Cardiac muscle cell (in vitro differentiated cells and primary cell): ENCODE measurements around the gene TMEM9. TPM values are rescaled to one million over a fixed set of nuclear protein-coding genes. Genes with fewer than 3 reads are reported as not detected.
A peak's percentile ranks its signal among the peaks of the same experiment; 100 is the strongest.

Experiments used
- DNase-seq, 2 donors: peaks; one replicate each; pipeline versions ENCODE4 v3.0.0 to v3.0.0-alpha.2; 2010 to 2017; ENCODE audit warnings: low read depth in 1 of 2, low spot score in 1 of 2
- H3K27ac ChIP-seq: fragments of 200-600 bp; sonication (generic); 2 replicates; pipeline ENCODE4 v1.5.1; 2016
- H3K27me3 ChIP-seq: fragments of 200-600 bp; sonication (generic); 2 replicates; pipeline ENCODE4 v1.6.0; 2016; ENCODE audit warnings: control low read depth
- H3K36me3 ChIP-seq: fragments of 200-600 bp; sonication (generic); 2 replicates; pipeline ENCODE4 v1.5.1; 2016; ENCODE audit warnings: control low read depth
- H3K4me1 ChIP-seq: fragments of 200-600 bp; sonication (generic); 2 replicates; pipeline ENCODE4 v1.8.1; 2017; ENCODE audit warnings: low read depth, mild to moderate bottlenecking, mixed run types
- H3K4me3 ChIP-seq: fragments of 200-600 bp; sonication (generic); 2 replicates; pipeline ENCODE4 v1.5.1; 2016; ENCODE audit warnings: mild to moderate bottlenecking
- H3K9me3 ChIP-seq: fragments of 200-600 bp; sonication (generic); 2 replicates; pipeline ENCODE4 v1.5.1; 2017; ENCODE audit warnings: low read depth, mild to moderate bottlenecking, control low read depth
- polyA plus RNA-seq: library from polyadenylated mRNA; unstranded; fragments of >200 nt; fragmentation: Nextera tagmentation; extraction: Ambion mirVana; gene quantifications from 2 replicates; pipeline ENCODE4 v1.2.1, GENCODE V29; 2016
- total RNA-seq: library from RNA; depleted of rRNA; stranded (reverse); fragments of >200 nt; gene quantifications from 2 replicates; pipeline ENCODE4 v1.2.3, GENCODE V29; 2016
- TF ChIP-seq, protein P1 (sequence below): IDR thresholded peaks from 2 replicates; pipeline ENCODE4 v1.5.1; 2012; ENCODE audit warnings: low read depth, mild to moderate bottlenecking, low read length

Gene TMEM9
- total and polyA plus RNA-seq, 2 experiments from 2014 or later: 171 to 215 TPM

DNA sequence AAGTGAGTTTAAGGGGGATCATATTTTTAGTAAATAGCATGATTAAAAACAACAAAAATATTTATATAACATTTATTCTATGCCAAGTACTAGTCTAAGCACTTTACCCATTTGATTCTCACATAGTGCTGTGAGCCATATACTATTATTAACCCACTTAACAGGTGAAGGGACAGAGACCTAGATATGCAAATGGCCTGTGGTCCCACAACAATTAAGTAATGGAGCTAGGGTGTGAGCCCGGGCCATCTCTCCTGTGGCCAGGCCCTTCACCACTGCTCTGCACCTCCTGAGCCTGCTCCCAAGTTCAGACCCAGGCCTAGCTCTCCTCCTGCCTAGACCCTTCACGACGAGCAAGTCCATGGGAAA, 27.8 kb downstream of the TMEM9 start:
- no peaks in the 10 kb centered on the region for H3K36me3 ChIP-seq
- H3K9me3 ChIP-seq: no peaks in the 10 kb centered on the region
- TF ChIP-seq, protein P1, sequence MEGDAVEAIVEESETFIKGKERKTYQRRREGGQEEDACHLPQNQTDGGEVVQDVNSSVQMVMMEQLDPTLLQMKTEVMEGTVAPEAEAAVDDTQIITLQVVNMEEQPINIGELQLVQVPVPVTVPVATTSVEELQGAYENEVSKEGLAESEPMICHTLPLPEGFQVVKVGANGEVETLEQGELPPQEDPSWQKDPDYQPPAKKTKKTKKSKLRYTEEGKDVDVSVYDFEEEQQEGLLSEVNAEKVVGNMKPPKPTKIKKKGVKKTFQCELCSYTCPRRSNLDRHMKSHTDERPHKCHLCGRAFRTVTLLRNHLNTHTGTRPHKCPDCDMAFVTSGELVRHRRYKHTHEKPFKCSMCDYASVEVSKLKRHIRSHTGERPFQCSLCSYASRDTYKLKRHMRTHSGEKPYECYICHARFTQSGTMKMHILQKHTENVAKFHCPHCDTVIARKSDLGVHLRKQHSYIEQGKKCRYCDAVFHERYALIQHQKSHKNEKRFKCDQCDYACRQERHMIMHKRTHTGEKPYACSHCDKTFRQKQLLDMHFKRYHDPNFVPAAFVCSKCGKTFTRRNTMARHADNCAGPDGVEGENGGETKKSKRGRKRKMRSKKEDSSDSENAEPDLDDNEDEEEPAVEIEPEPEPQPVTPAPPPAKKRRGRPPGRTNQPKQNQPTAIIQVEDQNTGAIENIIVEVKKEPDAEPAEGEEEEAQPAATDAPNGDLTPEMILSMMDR: no peak
- peaks cover 11% of the 10 kb centered on the region for H3K4me1 ChIP-seq
- H3K4me3 ChIP-seq: no peak overlapping the region
- DNase-seq: no peak
- no peak overlapping the region for H3K27ac ChIP-seq
- peaks cover 21% of the 10 kb centered on the region for H3K27me3 ChIP-seq

DNA sequence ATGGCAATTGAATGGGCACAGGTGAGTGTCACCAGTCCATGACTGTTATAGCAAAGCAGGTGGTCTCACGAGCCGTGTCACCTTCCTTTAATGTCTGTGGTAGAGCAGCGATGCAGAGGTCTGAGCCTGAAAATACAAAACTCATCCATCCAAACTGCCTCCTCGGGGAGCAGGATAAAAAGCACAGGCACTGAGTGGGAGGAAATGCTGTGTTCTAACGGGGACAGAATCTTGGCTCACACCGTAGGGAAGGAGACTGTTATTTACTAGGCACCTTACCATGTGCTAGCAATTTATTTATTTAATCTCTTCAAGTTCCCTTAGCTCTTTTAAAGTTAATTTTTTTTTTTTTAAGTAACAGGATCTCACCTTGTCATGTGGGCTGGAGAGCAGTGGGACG, 28.5 kb downstream of the TMEM9 start:
- H3K27ac ChIP-seq: no peak overlapping the region
- TF ChIP-seq, protein P1: no peak
- H3K4me3 ChIP-seq: no peak overlapping the region
- H3K27me3 ChIP-seq: peaks cover 21% of the 10 kb centered on the region
- H3K4me1 ChIP-seq: peaks cover 11% of the 10 kb centered on the region
- peak in 1 of 2 donors; percentile 14 for DNase-seq
- no peaks in the 10 kb centered on the region for H3K36me3 ChIP-seq
- no peaks in the 10 kb centered on the region for H3K9me3 ChIP-seq

DNA sequence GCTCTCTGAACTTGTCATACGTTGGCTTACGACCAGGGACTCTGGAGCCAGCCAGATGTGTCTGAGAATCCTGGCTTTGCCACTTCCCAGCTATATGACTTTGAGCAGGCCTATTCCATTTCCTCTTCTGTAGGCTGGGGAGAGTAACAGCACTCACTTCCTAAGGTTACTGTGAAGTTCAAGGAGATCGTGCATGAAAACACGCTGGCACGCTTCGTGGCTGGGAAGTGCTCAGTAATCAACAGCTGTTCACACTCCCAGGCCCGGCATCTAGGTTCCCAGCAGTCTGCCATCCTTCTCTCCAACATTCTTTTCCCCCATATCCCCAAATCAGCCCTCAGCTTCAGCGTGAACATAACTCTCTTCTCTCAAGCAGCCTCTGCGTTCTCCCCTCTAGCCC, 29.3 kb downstream of the TMEM9 start:
- no peak overlapping the region for H3K27ac ChIP-seq
- DNase-seq: peak in 1 of 2 donors; percentile 13
- peaks cover 21% of the 10 kb centered on the region for H3K27me3 ChIP-seq
- no peaks in the 10 kb centered on the region for H3K9me3 ChIP-seq
- H3K4me3 ChIP-seq: no peak overlapping the region
- TF ChIP-seq, protein P1: no peak
- H3K36me3 ChIP-seq: no peaks in the 10 kb centered on the region
- peaks cover 11% of the 10 kb centered on the region for H3K4me1 ChIP-seq

DNA sequence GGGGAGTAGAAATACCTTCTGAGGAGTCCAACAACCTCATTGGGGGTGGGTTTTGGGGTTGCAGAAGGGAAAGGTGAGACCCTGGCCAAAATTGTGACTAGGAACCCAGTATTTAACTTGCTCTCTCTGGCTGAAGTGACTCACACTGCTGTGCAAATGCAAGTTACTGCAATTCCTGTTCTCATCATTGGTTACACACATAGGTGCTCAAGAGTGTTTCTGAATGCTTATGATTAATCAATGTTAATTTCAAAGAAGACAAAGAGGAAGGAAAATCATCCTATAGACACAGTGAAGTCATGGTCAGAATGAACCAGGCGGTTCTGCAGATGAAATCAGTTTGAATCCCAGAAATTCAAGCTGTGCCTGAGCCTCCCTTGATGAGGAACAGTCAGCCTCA, 30.4 kb downstream of the TMEM9 start:
- Histone ChIP-seq H3K4me1 (peaks cover 11% of the 10 kb centered on the region), H3K4me3 (no peak overlapping the region), H3K27me3 (peaks cover 21% of the 10 kb centered on the region), H3K36me3 (no peaks in the 10 kb centered on the region), H3K9me3 (no peaks in the 10 kb centered on the region), H3K27ac (no peak overlapping the region)
- TF ChIP-seq, protein P1: no peak
- no peak for DNase-seq

DNA sequence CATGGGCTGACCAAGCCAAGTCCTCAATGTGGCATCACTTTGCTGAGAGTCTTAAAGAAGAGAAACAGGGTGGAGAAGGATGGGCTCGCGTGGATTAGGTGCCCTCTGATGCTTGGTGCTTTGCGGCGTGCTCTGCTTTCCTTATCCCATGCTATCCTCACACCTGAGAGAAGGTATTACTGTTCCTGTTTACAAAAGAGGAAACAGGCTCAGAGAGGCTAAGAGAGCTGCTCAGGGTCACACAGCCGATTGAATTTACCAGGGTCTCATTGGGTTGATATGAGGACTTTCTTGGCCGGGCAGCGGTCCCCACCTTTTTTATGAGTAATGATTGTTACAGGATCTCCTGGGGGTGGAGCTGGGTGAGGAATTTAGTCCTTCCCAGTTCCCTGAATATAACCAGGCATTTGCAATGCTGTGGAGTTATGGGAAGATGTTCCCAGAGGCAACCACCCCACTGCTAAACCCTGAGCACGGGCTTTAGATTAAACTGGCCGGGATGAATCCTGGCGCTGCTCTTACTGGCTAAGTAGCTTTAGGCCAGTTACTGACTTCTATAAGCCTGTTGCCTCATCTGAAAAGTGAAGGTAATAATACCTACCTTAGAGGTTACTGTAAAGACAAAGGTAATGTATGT, 31.8 kb downstream of the TMEM9 start:
- no peak for DNase-seq
- Histone ChIP-seq H3K36me3 (no peaks in the 10 kb centered on the region), H3K4me3 (no peak overlapping the region), H3K27me3 (peaks cover 23% of the 10 kb centered on the region), H3K9me3 (no peaks in the 10 kb centered on the region), H3K4me1 (peaks cover 4% of the 10 kb centered on the region), H3K27ac (no peak overlapping the region)
- TF ChIP-seq, protein P1: no peak
